GM18870 (cell line): Measurements from ENCODE around the gene RIN3.
A peak's percentile ranks its signal among the peaks of the same experiment; 100 is the strongest.
"Not testable (repeated sequence)": the region's sequence is repeated elsewhere in the genome, so short reads cannot be mapped to it uniquely, and the experiment has no call there.

ENCODE experiments used
- ATAC-seq: cut with Tn5 transposase; IDR thresholded peaks from one replicate; pipeline ENCODE4 v1.9.1; 2021; ENCODE audit warnings: moderate library complexity; ENCODE audit not compliant: unreplicated experiment

The RIN3 gene

DNA sequence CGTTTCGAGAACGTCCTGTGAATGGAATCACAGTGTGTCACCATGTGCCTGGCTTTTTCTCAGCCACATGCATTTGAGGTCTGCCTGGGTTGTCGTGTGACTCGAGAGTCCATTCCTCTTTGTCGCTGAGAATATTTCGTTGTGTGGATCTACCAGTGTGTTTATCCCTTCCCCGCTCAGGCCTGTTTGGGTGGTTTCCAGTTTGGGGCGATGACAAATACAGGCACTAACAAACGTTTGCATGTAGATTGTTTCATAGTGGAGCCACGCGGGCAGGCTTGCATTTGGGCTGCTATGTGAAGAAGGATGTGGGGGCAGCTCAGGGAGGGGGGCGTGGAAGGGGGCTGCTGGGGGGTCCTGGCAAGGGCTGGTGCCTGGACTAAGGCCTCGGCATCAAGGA lies 14.1 kb downstream of the RIN3 start:
- no peak for ATAC-seq

DNA sequence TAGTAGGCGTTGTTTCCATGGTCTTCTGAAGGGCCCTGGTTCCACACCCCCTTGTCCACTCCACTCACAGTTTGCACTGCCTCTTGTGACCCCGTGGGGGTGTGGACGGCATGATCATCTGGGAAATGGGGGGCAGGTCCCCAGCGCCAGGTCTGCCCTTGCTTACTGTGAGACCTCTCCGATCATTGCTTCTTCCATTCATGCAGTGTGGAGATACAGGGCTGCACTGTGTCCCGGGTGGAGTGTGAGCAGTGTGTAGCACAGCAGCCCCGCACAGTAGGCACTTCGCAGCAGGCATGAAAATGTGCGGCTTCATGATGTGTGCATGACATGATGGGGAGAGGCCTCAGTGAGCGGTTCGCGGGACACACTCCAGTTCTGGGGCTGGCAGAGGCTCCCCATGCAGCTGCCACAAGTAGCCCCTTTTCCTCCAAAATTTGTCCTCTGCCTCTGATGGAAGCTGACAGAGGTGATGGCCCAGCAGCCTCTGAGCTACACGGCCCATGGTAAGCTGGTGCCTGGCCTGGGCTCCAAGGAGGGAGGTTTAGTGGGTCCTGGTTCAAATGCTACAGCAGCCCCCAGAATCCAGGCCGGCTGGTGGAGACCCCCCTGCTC lies 15.0 kb downstream of the RIN3 start:
- ATAC-seq = no peak

DNA sequence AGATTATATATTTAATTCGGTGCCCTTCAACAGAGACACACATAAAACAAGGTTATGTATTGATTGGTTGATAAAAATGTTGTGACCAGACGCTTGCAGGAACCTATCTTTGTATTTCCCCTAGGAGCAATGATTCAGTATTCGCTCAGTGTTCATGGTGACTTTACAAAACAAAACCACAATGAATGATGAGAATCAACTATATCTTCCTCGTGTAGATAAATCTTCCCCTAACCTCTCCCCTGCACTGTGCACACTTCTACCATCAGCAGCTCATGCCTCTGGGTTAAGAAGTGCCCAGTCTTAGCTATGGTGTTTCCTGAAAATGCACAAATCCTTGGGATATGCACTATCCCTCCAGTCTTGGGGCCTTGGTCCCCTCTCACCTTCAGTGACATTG lies 16.3 kb downstream of the RIN3 start:
- ATAC-seq = no peak

DNA sequence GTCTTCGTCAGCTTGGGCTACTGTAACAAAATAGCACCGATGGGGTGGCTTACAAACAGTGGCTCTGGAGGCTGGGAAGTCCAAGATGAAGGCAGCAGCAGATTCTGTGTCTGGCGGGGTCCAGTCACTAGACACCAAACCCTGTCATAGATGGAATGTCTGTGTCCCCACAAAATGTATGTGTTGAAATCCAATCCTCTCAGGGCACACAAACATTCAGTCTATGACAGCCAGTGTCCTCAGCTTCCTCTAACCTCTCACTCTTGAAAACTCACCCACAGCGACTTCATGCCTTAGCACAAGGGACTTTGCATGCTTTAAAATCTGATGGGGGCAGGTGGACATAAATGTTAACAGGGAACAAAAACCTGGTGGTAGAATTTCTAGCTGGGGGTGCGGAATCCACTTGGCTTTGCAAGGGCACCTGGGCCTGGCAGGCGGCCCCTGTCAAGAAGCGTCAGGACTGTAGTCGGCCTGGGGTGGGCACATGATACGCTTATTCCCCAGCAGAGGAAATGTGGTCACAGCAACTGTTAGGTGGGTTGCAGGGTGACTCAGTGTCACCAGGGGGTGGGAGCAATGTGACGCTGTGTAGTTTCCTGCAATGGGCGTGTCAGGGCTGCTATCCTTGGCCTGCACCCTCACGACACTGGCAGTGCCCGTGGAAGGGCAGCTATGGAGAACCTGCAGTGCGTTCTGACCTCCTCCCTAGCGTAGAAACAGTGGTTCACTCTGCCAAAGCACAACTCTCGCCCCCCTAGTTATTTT lies 17.7 kb downstream of the RIN3 start:
- no peak for ATAC-seq

DNA sequence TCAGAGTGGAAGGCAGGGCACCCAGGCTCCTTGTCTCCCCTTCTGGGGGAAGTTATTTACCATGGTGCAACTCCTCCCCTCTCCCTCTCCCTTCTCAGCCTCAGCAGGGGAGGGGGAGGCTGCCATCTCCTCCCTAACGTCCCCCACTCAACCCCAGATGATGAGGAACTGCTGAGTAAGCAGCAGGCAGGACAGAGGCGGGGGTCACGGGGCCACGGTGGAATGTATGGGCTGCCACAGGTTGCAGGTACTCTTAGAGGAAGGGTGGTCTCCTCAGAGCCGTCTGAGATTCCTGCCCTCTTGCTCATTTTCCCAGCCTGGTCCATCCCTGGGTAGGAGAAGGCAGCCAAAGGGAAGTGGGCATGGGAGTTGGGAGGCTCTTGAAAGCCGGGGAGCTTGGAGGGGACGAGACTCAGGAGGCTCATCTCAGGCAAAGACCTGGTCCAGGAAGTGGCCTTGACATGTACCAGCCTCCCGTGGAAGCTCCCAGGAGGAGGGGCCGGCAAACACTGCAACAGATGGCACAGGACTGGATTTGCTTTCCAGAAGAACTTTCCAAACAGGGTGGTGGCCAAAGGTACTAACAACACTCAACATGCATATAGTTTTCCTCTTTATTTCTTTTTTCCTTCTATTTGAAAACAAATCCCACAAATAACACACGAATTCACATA lies 19.0 kb downstream of the RIN3 start:
- ATAC-seq = no peak

DNA sequence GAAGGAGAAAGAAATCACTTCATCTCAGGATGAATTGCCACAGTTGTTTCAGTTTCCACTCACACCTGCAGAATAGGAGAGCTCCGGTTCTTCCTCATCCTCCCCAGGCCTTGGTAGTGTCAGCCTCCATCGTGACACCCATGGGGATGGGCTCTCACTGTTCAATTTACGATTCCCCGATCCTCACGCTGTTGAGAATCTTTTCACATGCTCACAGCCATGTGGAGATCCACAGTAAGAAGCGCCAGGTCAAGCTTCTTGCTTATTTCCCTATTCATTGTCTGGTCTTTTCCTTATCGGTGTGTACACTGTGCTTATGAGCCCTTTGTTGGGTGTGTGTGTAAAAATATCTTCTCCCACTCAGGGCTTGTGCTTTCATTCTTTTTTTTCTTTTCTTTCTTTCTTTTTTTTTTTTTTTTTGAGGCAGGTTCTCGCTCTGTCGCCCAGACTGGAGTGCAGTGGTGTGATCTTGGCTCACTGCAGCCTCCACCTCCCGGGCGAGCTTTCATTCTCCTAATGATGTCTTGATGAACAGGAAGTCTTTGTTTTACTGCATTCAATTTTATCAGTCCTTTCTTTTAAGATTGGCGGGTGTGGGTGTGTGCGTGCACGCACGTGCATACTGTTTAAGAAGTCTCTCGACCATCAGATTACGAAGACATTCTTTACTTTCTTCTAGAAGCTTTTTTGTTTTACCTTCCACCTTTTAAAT lies 21.5 kb downstream of the RIN3 start:
- ATAC-seq = no peak

DNA sequence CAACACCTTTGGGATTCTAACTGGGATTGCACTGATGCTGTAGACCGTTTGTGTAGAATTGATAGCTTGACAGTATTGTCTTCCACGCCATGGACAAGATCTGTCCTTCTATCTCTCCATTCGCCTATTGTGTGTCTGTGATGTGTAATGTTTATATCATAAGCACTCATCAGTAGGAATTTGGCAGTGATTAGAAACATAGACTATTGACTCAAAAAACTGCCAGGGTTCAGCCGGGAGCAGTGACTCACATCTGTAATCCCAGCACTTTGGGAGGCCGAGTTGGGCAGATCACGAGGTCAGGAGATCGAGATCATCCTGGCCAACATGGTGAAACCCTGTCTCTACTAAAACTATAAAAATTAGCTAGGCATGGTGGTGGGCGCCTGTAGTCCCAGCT lies 22.6 kb downstream of the RIN3 start:
- not testable (repeated sequence) for ATAC-seq

DNA sequence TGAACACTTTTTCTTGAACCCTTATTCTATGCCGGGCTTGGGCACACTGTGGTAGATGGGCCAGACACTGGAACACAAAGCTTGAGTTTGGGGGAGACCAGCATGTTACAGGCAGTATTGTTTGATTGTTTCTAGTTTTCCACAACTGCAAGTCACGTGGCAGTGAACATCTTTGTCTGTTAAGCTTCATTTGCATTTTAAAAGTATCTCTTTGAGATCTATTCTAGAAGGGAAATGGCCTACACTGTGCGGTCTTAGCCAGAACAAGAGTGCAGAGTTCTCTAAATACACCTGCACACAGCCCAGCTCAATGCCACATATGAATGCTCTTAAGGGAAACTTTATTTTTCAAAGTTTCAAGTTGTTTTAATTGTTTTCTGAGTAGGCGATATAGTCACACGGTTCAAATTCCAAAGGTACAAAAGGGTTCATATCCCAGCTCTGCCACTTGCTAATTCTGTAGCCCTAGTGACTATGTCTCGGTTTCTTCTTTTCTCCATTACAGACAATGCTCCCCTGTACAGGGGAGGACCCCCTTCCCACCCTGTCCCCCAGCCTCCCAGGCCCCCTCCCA lies 24.9 kb downstream of the RIN3 start:
- peak; percentile 48 for ATAC-seq

DNA sequence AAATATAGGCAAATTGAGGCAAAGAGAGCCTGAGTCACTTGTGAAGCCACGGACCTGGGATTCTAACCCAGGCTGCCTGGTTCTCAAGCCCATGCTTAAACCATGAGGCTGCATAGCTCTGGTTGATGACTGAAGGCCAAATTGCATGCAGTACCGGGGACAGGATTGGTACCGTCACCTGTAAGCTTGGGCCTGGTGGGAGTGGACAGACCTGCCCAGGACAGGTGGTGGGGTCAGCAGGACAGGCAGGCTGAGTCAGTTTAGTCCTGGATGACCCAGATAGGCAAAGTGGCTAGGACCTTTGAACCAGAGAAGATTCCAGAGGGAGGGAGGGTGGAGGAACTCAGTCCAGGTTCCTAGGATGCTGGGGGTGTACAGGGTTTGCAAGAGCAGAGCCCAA lies 25.8 kb downstream of the RIN3 start:
- no peak for ATAC-seq

DNA sequence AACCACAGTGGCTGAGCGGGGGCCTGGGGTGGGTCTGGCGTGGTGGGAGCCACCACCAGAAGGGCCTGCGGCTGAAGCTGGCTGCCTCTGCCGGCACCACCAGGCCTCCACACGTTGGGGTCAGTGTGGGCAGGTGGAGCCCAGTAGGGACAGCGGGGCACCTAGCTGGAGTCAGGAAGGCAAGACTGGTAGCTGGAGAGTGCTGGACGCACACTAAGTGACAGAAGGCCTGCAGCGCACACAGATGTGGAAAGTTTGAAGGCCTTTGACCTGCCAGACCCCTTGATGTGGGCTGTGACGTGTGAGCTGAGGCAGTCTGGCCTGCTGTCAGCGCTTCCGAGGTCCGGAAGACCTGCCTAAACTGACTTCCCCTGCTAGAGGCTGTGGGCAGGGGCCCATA lies 26.3 kb downstream of the RIN3 start:
- ATAC-seq = no peak

DNA sequence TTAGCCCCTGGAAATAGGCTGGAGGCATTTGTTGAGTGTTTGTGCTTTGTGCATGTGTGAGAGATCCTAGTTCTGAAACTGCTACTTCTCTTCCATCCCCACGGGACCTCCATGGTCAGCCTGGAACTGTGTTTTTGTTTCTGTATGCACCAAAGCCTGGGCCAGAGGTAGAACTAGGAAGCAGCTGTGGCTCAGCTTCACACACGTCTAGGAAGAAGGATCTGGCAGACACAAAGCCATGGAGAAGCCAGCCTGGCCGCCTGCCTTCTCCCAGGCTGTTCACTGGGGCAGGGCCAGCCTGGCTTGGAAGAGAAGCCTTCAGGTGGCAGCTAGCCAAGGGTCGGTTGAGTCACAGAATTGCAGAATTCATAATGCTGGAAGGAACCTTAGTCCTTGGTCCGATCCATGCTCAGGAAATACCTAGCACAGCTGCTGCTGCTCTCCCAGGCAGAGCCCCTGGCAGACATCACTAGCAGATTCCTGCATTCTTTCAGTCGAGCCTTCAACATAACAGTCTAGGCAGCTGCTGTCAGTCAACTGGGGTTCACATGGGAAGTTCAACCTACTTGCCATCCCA lies 27.0 kb downstream of the RIN3 start:
- no peak for ATAC-seq

DNA sequence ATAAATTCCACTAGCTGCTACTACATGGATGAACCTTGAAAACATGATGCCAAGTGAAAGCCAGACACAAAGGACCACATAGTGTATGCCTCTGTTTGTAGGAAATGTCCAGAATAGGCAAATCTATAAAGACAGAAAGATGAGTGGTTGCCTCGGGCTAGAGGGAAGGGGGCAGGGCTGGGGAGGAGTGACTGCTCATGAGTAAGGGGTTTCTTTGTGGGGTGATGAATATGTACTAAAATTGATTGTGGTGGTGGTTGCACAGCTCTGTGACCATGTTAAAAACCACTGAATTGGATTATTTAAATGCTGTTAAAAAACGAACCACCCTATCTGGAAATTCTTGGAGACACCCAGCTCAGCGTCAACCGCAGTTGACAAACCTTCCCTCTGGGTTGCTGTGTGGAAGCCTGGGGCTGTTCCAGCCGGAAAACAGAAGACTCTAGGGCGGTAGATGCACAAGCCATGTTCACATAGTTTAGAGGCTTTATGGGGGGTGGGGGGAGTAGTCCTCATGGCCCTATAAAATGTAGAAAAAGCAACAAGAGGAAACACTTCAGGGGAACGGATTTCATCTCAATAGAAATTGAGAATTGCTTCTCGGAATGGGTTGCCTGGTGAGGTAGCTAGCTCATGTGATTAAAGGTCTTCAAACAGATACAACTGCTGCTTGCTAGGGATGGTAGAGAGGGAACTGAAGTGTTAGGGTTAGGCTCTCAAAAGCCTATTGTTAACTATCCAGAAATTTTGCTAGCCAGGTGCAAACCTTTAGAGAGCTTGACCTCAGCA lies 29.4 kb downstream of the RIN3 start:
- no peak for ATAC-seq

DNA sequence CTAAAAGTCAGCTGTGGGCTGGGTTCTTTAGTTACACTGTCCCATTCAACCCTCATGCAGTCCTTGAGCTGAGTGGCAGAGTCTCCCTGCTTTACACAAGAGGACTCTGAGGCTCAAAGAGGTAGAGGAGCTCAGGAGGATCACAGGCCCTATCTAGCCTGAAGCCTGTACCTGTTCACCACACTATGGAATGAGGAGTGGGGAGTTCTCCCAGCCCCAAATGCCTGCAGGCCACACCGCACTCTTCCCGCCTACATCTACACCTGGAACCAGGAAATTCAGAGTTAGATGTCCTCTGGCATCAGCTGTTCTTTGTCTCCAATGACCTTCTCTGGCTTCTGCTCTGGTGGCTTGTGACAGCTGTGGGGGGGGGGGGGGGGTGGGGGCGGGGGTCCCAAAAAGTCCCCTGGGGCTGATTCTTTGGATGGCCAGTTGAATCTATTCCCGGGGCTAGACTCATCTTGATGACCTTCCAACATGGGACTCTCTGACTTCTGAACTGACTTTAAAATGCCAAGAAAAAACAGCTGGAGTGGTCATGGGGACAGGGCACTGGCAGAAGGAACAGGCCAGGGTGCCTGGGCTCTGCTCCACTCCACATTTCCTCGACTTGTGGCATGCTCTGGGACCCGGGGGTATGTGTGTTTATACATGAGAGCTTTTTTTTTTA lies 30.6 kb downstream of the RIN3 start:
- no peak for ATAC-seq

DNA sequence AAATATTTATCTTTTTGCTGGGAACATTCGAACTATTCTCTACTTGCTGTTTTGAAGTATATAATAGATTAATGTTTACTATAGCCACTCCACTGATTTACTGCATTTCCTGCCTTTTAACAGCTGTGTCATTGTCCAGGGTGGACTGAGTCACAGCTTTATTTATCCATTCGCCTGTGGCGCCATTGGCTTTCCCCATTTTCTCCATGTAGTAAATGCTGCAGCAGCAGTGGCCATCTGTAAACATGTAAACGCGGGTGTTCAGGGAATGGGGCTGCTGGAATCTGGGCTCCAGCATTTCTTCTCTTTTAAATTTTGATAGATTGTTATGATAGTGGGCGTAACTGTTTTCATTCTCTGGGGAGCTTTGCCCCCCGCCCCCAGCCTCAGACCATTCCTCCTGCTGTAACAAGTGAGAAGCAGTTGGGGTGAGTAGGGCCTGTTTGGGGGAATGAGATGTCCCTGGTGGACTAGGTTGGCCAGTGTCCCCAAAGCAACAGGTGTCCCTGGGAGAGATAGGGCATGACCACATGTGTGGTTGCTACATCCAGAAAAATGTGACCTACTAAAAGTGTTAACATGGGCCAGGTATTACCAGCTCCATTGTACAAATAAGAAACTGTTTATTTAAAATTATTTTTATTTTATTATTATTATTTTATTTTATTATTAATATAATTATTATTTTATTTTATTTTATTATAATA lies 32.9 kb downstream of the RIN3 start:
- ATAC-seq = no peak

DNA sequence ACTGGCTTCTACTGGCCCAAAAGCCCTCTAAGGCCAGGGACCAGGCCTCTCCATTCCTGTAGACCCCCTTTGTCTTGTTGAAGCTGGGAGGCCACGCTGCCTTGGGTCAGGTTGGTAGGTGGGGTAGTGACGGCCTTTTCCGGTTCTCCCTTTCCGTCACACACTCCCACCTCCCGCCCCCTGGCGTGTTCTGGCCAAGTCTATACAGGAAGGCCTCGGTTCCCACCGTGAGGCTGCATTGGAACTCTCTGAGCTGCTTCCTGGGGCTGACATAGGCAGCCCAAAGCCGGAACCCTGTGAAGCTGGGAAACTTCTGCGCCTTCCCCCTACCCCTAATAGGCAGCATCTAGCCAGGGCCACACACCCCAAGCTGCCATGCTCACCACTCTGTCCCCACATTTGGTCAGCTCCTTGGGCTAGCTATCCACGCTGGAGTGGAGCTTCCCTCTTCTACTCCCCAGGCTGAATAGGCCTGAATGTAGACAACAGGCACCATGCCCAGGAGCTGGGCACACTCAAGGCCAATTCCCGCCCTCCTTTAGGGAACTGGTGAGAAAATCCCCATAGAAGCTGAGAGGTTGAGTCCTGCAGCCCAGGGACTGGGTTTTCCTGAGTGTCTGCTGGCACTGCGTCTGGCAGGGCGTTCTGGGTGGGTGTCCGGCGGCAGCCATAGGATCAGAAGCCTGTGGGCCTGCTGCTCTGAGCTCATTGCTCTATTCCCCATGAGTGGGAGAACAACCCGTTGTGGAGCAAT lies 35.7 kb downstream of the RIN3 start:
- no peak for ATAC-seq

DNA sequence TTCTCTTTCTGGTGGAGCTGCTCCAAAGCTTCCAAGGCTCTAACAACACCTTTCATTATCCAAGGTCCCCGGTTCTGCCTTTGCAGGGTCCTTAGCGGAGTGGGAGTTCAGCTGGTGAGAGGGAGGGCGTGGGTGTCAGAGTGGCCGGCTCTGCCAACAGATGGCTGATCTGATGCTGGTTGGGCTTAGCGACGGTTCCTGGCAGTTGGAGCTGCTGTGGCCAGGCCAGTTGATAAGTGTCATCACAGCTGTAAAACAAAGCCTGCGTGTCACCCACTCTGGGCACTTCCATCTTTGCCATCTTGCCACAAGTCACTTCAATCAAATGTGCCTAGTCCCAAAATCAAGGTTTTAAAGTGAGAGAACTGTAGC lies 36.3 kb downstream of the RIN3 start:
- ATAC-seq = no peak

DNA sequence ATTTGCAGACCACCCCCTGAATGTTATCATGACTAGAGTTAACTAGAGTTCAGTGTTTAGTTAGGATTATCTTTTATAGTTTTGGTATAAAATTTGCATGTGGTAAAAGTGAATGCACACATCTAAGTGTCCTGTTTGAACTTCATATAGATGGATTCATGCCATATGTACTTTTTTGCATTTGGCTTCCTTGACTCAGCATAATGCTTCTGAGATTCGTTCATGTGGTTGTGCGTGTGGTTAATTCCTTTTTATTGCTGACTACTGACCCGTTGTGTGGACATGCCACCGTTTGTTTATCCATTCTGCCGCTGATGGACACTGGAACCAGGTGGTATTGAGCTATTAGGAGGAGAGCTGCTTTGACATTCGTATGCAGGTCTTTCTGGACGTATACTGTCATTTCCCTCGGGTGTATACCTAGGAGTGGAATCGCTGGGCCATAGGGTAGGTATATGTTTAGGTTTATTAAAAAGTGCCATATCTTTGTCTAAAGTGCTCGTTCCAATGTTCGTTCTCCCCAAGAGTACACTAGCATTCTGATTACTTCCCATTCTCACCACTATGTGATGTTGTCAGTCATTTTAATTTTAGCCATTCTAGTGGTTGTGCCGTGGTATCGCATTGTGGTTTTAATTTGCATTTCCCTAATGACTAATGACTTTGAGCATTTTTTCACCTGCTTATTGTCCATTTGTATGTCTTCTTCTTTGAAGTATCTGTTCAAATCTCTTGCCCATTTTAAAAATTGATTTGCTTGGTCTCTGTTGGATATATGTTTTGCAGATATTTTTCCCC lies 37.7 kb downstream of the RIN3 start:
- ATAC-seq = peak; percentile 89

DNA sequence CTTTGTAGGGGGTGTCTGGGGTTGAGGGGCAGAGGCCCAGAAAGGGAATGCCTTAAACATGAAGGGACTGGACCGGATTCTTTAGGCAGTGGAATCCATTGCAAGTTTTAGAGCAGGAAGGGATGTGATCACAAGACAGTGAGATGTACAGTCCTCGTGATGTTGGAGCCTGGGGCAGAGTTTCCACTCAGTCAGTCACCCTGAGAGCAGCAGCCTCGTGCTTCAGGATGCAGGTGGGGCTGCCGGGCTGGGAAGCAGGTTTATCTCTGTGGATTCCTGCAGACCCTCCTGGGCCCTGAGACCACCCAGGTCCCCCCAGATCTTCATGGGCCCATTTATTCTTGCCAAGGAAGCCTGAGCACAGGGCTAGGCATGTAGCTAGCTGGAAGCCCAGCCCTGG lies 38.5 kb downstream of the RIN3 start:
- ATAC-seq = no peak
